Caco-2 (cell line): ENCODE measurements around the gene LMF1. TPM values are rescaled to one million over a fixed set of nuclear protein-coding genes. Genes with fewer than 3 reads are reported as not detected.

ENCODE experiments used
- BruUV-seq: library from RNA; stranded (reverse); fragments of 400-500 nt; replicated peaks from 2 replicates; lab custom pipeline; 2021; lab: Mats Ljungman, UMichigan
- CTCF ChIA-PET: fragments of 300-600 bp; sonication (Branson Sonifier 250); formaldehyde crosslinking; loops from one replicate; lab custom pipeline; 2022; ENCODE audit warnings: antibody characterized with exemption; lab: Charles Lee
- POLR2A ChIA-PET: fragments of 300-600 bp; sonication (Branson Sonifier 250); formaldehyde crosslinking; loops from one replicate; lab custom pipeline; 2022; ENCODE audit warnings: antibody characterized with exemption; lab: Charles Lee
- DNase-seq, 2 experiments: peaks; one replicate each; pipeline versions ENCODE4 v3.0.0 to v3.0.0-alpha.2; 2020 to 2022
- H3K27me3 ChIP-seq: replicated peaks from 2 replicates; pipeline ENCODE4 v1.6.0; 2011; ENCODE audit warnings: low read length; ENCODE audit not compliant: control insufficient read depth, insufficient read depth
- H3K36me3 ChIP-seq: 2 replicates; pipeline ENCODE4 v1.5.1; 2011; ENCODE audit warnings: low read length; ENCODE audit not compliant: control insufficient read depth, insufficient read depth
- H3K4me1 ChIP-seq: fragments of 250-450 bp; sonication (Bioruptor Pico); 2 replicates; pipeline ENCODE4 v1.5.1; 2020; ENCODE audit warnings: mild to moderate bottlenecking
- H3K4me3 ChIP-seq: 2 replicates; pipeline ENCODE4 v1.5.1; 2011; ENCODE audit warnings: low read depth, mild to moderate bottlenecking, control low read depth, low read length
- H3K9me3 ChIP-seq: fragments of 250-450 bp; sonication (Bioruptor Pico); 2 replicates; pipeline ENCODE4 v1.5.1; 2020; ENCODE audit warnings: mild to moderate bottlenecking, moderate library complexity
- H3K27ac Mint-ChIP-seq: one replicate; pipeline ENCODE4 v1.8.0; 2022; ENCODE audit warnings: mixed read lengths; ENCODE audit not compliant: unreplicated experiment
- H3K27me3 Mint-ChIP-seq: one replicate; pipeline ENCODE4 v1.8.0; 2022; ENCODE audit warnings: mixed read lengths; ENCODE audit not compliant: insufficient read depth, unreplicated experiment
- H3K36me3 Mint-ChIP-seq: one replicate; pipeline ENCODE4 v1.8.0; 2022; ENCODE audit warnings: mild to moderate bottlenecking, mixed read lengths; ENCODE audit not compliant: insufficient read depth, unreplicated experiment
- H3K4me1 Mint-ChIP-seq: one replicate; pipeline ENCODE4 v1.8.0; 2022; ENCODE audit warnings: low read depth, mixed read lengths; ENCODE audit not compliant: unreplicated experiment
- H3K4me3 Mint-ChIP-seq: one replicate; pipeline ENCODE4 v1.8.0; 2022; ENCODE audit warnings: mild to moderate bottlenecking, moderate library complexity, mixed read lengths; ENCODE audit not compliant: unreplicated experiment
- H3K9me3 Mint-ChIP-seq: one replicate; pipeline ENCODE4 v1.8.0; 2022; ENCODE audit warnings: mixed read lengths; ENCODE audit not compliant: unreplicated experiment
- CTCF ChIP-seq, 2 experiments: fragments of 200-600 bp in 1 of 2; IDR thresholded peaks; 1 replicate in 1 of 2; 2 replicates in 1 of 2; pipeline versions ENCODE4 v1.5.1 to v1.8.0; 2011 to 2022; ENCODE audit warnings: antibody characterized with exemption in 1 of 2, control low read depth in 1 of 2, inconsistent platforms in 1 of 2, low read depth in 1 of 2, low read length in 1 of 2, mild to moderate bottlenecking in 1 of 2, moderate library complexity in 1 of 2; ENCODE audit not compliant: insufficient read depth in 1 of 2, severe bottlenecking in 1 of 2, unreplicated experiment in 1 of 2
- intact Hi-C: fragments of 100-400 bp; cut with micrococcal nuclease; formaldehyde crosslinking; loops from one replicate; pipeline ENCODE4 v1.10.0; 2022; ENCODE audit not compliant: unreplicated experiment
- total RNA-seq: library from RNA; stranded (reverse); gene quantifications from 2 replicates; pipeline ENCODE4 v1.2.3, GENCODE V29; 2022

LMF1 gene
- total RNA-seq, 1 experiment from 2014 or later, result 12.3 TPM

GRCh38 chr16:827513-827912 is 143.3 kb downstream of the LMF1 start:
- BruUV-seq, result no TSS peak
- H3K4me1 ChIP-seq, result no peaks in the 10 kb centered on the region
- no peak overlapping the region for H3K4me3 ChIP-seq
- Mint-ChIP-seq H3K9me3 (no peaks in the 10 kb centered on the region), H3K27me3 (no peaks in the 10 kb centered on the region), H3K27ac (no peak overlapping the region), H3K4me1 (no peaks in the 10 kb centered on the region), H3K36me3 (no peaks in the 10 kb centered on the region), H3K4me3 (no peak overlapping the region)
- POLR2A ChIA-PET, result no interaction called here
- no peaks in the 10 kb centered on the region for H3K9me3 ChIP-seq
- CTCF ChIA-PET, result no interaction called here
- no peak for TF ChIP-seq CTCF (IDR thresholded peaks at IDR 0.05; ENCODE audit: insufficient read depth in 1 of 2, low read depth in 1 of 2, low read length in 1 of 2, severe bottlenecking in 1 of 2, unreplicated experiment in 1 of 2)
- DNase-seq, result no peak
- no peaks in the 10 kb centered on the region for H3K27me3 ChIP-seq
- intact Hi-C loops, result no loop called here
- H3K36me3 ChIP-seq, result no peaks in the 10 kb centered on the region

- ChIA-PET POLR2A (no interaction called here), CTCF (no interaction called here)
- no peak overlapping the region for H3K27ac Mint-ChIP-seq
- H3K4me1 ChIP-seq, result no peaks in the 10 kb centered on the region
- BruUV-seq, result no TSS peak
- no peak for DNase-seq
- H3K9me3 Mint-ChIP-seq, result no peaks in the 10 kb centered on the region
- H3K27me3 ChIP-seq, result no peaks in the 10 kb centered on the region
- H3K27me3 Mint-ChIP-seq, result no peaks in the 10 kb centered on the region
- H3K36me3 ChIP-seq, result no peaks in the 10 kb centered on the region
- H3K4me3 ChIP-seq, result no peak overlapping the region
- H3K4me1 Mint-ChIP-seq, result no peaks in the 10 kb centered on the region
- H3K9me3 ChIP-seq, result no peaks in the 10 kb centered on the region
- H3K4me3 Mint-ChIP-seq, result no peak overlapping the region
- no peaks in the 10 kb centered on the region for H3K36me3 Mint-ChIP-seq
- intact Hi-C loops, result no loop called here
- no peak for TF ChIP-seq CTCF (IDR thresholded peaks at IDR 0.05; ENCODE audit: insufficient read depth in 1 of 2, low read depth in 1 of 2, low read length in 1 of 2, severe bottlenecking in 1 of 2, unreplicated experiment in 1 of 2)
These were observed 145.3 kb downstream of the LMF1 start for GRCh38 chr16:825341-826061.

- no TSS peak for BruUV-seq
- intact Hi-C loops, result no loop called here
- POLR2A ChIA-PET, result no interaction called here
These were observed 146.2 kb downstream of the LMF1 start for GRCh38 chr16:824601-825000.

More at GRCh38 chr16:824601-825000, 146.2 kb downstream of the LMF1 start:
- Mint-ChIP-seq H3K27ac (no peak overlapping the region), H3K36me3 (no peaks in the 10 kb centered on the region), H3K4me1 (no peaks in the 10 kb centered on the region), H3K27me3 (no peaks in the 10 kb centered on the region), H3K4me3 (no peak overlapping the region), H3K9me3 (no peaks in the 10 kb centered on the region)
- DNase-seq, result no peak
- no peak for TF ChIP-seq CTCF (IDR thresholded peaks at IDR 0.05; ENCODE audit: insufficient read depth in 1 of 2, low read depth in 1 of 2, low read length in 1 of 2, severe bottlenecking in 1 of 2, unreplicated experiment in 1 of 2)
- CTCF ChIA-PET, result no interaction called here
- H3K36me3 ChIP-seq, result no peaks in the 10 kb centered on the region
- no peaks in the 10 kb centered on the region for H3K27me3 ChIP-seq
- H3K4me3 ChIP-seq, result no peak overlapping the region
- H3K9me3 ChIP-seq, result no peaks in the 10 kb centered on the region
- no peaks in the 10 kb centered on the region for H3K4me1 ChIP-seq
